GM12891 (cell line): ENCODE measurements around the gene CD226.

Source experiments
- POLR2A ChIP-seq: IDR thresholded peaks from 2 replicates; pipeline ENCODE4 v1.6.1; 2011; ENCODE audit warnings: low read depth, low read length, control low read depth
- POLR2AphosphoS5 ChIP-seq: IDR thresholded peaks from 2 replicates; pipeline ENCODE4 v1.6.1; 2011; ENCODE audit warnings: low read depth, low read length, control low read depth
- POU2F2 ChIP-seq: IDR thresholded peaks from 2 replicates; pipeline ENCODE4 v1.6.1; 2011; ENCODE audit warnings: low read depth, mild to moderate bottlenecking, control low read depth, low read length, moderate library complexity
- SPI1 ChIP-seq: IDR thresholded peaks from 2 replicates; pipeline ENCODE4 v1.6.1; 2011; ENCODE audit warnings: low read depth, low read length, control low read depth
- TAF1 ChIP-seq: IDR thresholded peaks from 2 replicates; pipeline ENCODE4 v1.6.1; 2011; ENCODE audit warnings: low read depth, low read length, control low read depth

- TF ChIP-seq TAF1 (no peak), POLR2AphosphoS5 (no peak), POLR2A (0 out of 2 replicates have a peak, but pooled peaks have one; percentile 18), SPI1 (no peak), POU2F2 (no peak)
Measured at GRCh38 chr18:69946608-69947155, 991 bp downstream of the CD226 start.
